ENCODE data around the gene NFATC1.
"Not testable (repeated sequence)": the region's sequence is repeated elsewhere in the genome, so short reads cannot be mapped to it uniquely, and the experiment has no call there.

The NFATC1 gene

GRCh38 chr18:79470547-79470946 lies 74.8 kb downstream of the NFATC1 start:
- DNase-seq (ENCODE audit: low read depth in 2 of 2, low spot score in 1 of 2), result no peak

GRCh38 chr18:79471046-79471445 lies 75.3 kb downstream of the NFATC1 start:
- no peak for DNase-seq (ENCODE audit: low read depth in 2 of 2, low spot score in 1 of 2)

- no peak for DNase-seq (ENCODE audit: low read depth in 2 of 2, low spot score in 1 of 2)
These were observed 75.9 kb downstream of the NFATC1 start for GRCh38 chr18:79471597-79471996.

- no peak for DNase-seq (ENCODE audit: low read depth in 2 of 2, low spot score in 1 of 2)
These were observed 76.4 kb downstream of the NFATC1 start for GRCh38 chr18:79472176-79472575.

- no peak for DNase-seq (ENCODE audit: low read depth in 2 of 2, low spot score in 1 of 2)
These were observed 77.2 kb downstream of the NFATC1 start for GRCh38 chr18:79472946-79473345.

- no peak for DNase-seq (ENCODE audit: low read depth in 2 of 2, low spot score in 1 of 2)
These were observed 80.5 kb downstream of the NFATC1 start for GRCh38 chr18:79476031-79476917.

GRCh38 chr18:79476918-79477571 lies 81.3 kb downstream of the NFATC1 start:
- no peak for DNase-seq (ENCODE audit: low read depth in 2 of 2, low spot score in 1 of 2)

- no peak for DNase-seq (ENCODE audit: low read depth in 2 of 2, low spot score in 1 of 2)
These were observed 82.2 kb downstream of the NFATC1 start for GRCh38 chr18:79477711-79478483.

- no peak for DNase-seq (ENCODE audit: low read depth in 2 of 2, low spot score in 1 of 2)
These were observed 82.9 kb downstream of the NFATC1 start for GRCh38 chr18:79478484-79479115.

- no peak for DNase-seq (ENCODE audit: low read depth in 2 of 2, low spot score in 1 of 2)
These were observed 83.5 kb downstream of the NFATC1 start for GRCh38 chr18:79479116-79479760.

- no peak for DNase-seq (ENCODE audit: low read depth in 2 of 2, low spot score in 1 of 2)
These were observed 84.0 kb downstream of the NFATC1 start for GRCh38 chr18:79479761-79480161.

- no peak for DNase-seq (ENCODE audit: low read depth in 2 of 2, low spot score in 1 of 2)
These were observed 84.7 kb downstream of the NFATC1 start for GRCh38 chr18:79480171-79481045.

- DNase-seq (ENCODE audit: low read depth in 2 of 2, low spot score in 1 of 2), result no peak
These were observed 85.5 kb downstream of the NFATC1 start for GRCh38 chr18:79481046-79481790.

GRCh38 chr18:79483393-79483792 lies 87.7 kb downstream of the NFATC1 start:
- not testable (repeated sequence) for DNase-seq (ENCODE audit: low read depth in 2 of 2, low spot score in 1 of 2)

- DNase-seq (ENCODE audit: low read depth in 2 of 2, low spot score in 1 of 2), result no peak
These were observed 88.3 kb downstream of the NFATC1 start for GRCh38 chr18:79483971-79484491.

GRCh38 chr18:79484661-79485621 lies 89.2 kb downstream of the NFATC1 start:
- no peak for DNase-seq (ENCODE audit: low read depth in 2 of 2, low spot score in 1 of 2)

GRCh38 chr18:79485788-79486355 lies 90.1 kb downstream of the NFATC1 start:
- DNase-seq (ENCODE audit: low read depth in 2 of 2, low spot score in 1 of 2), result no peak
